ENCODE measurements around the gene LRRC71. TPM values are rescaled to one million over a fixed set of nuclear protein-coding genes. Genes with fewer than 3 reads are reported as not detected.
A peak's percentile ranks its signal among the peaks of the same experiment; 100 is the strongest.

The LRRC71 gene
- total RNA-seq, 3 donors from 2014 or later = not detected

GRCh38 chr1:156901966-156902915 is 18.2 kb upstream of the LRRC71 start:
- peak overlapping the region; percentile 33 to 97 for H3K27ac ChIP-seq
- H3K36me3 ChIP-seq = no peaks in the 10 kb centered on the region
- TF ChIP-seq POLR2AphosphoS5 (IDR thresholded peaks at IDR 0.05) (no peak), CTCF (IDR thresholded peaks at IDR 0.05) (no peak), POLR2A (IDR thresholded peaks at IDR 0.05) (no peak)
- no peak for DNase-seq (ENCODE audit: low spot score in 2 of 2)
- H3K4me3 ChIP-seq = peak overlapping the region in 1 of 3 donors; percentile 1
- no peaks in the 10 kb centered on the region for H3K27me3 ChIP-seq
- intact Hi-C loops (cut with DNase I; ENCODE audit: low total_unique reads) = no loop called here
- H3K9me3 ChIP-seq = no peaks in the 10 kb centered on the region
- peaks cover 0 to 17% of the 10 kb centered on the region in 2 donors for H3K4me1 ChIP-seq

GRCh38 chr1:156903328-156904091 is 16.9 kb upstream of the LRRC71 start:
- Histone ChIP-seq H3K36me3 (no peaks in the 10 kb centered on the region), H3K27ac (peak overlapping the region in 1 of 2 donors; percentile 97), H3K4me3 (peak overlapping the region in 1 of 3 donors; percentile 15), H3K9me3 (no peaks in the 10 kb centered on the region), H3K27me3 (peaks cover 0 to 5% of the 10 kb centered on the region in 2 donors), H3K4me1 (peaks cover 0 to 17% of the 10 kb centered on the region in 2 donors)
- intact Hi-C loops (cut with DNase I; ENCODE audit: low total_unique reads) = no loop called here
- no peak for TF ChIP-seq POLR2AphosphoS5 (IDR thresholded peaks at IDR 0.05)
- TF ChIP-seq CTCF (IDR thresholded peaks at IDR 0.05) = no peak
- TF ChIP-seq POLR2A (IDR thresholded peaks at IDR 0.05) = no peak
- DNase-seq (ENCODE audit: low spot score in 2 of 2) = no peak

GRCh38 chr1:156904187-156904959 is 16.1 kb upstream of the LRRC71 start:
- Histone ChIP-seq H3K4me3 (peak overlapping the region in 1 of 3 donors; percentile 15), H3K27me3 (peaks cover 0 to 10% of the 10 kb centered on the region in 2 donors), H3K27ac (peak overlapping the region in 1 of 2 donors; percentile 74)

GRCh38 chr1:156905176-156905575 is 15.3 kb upstream of the LRRC71 start:
- H3K9me3 ChIP-seq = no peaks in the 10 kb centered on the region
- peaks cover 0 to 14% of the 10 kb centered on the region in 2 donors for H3K27me3 ChIP-seq
- H3K4me1 ChIP-seq = peaks cover 0 to 17% of the 10 kb centered on the region in 2 donors
- intact Hi-C loops (cut with DNase I; ENCODE audit: low total_unique reads) = no loop called here
- H3K4me3 ChIP-seq = no peak overlapping the region
- H3K36me3 ChIP-seq = no peaks in the 10 kb centered on the region
- no peak for DNase-seq (ENCODE audit: low spot score in 2 of 2)
- no peak for TF ChIP-seq POLR2AphosphoS5 (IDR thresholded peaks at IDR 0.05)
- TF ChIP-seq CTCF (IDR thresholded peaks at IDR 0.05) = no peak
- no peak for TF ChIP-seq POLR2A (IDR thresholded peaks at IDR 0.05)
- H3K27ac ChIP-seq = peak overlapping the region in 1 of 2 donors; percentile 48

More at GRCh38 chr1:156904187-156904959, 16.1 kb upstream of the LRRC71 start:
- Histone ChIP-seq H3K4me1 (peaks cover 0 to 17% of the 10 kb centered on the region in 2 donors), H3K9me3 (no peaks in the 10 kb centered on the region), H3K36me3 (no peaks in the 10 kb centered on the region)
- TF ChIP-seq POLR2A (IDR thresholded peaks at IDR 0.05) (no peak), CTCF (IDR thresholded peaks at IDR 0.05) (no peak), POLR2AphosphoS5 (IDR thresholded peaks at IDR 0.05) (no peak)
- DNase-seq (ENCODE audit: low spot score in 2 of 2) = no peak
- intact Hi-C loops (cut with DNase I; ENCODE audit: low total_unique reads) = no loop called here

All from breast epithelium (tissue), 4 donors.